ENCODE data around the gene ZNF609.

The ZNF609 gene

GRCh38 chr15:64515825-64516224, 55.4 kb downstream of the ZNF609 start:
- DNase-seq (ENCODE audit: insufficient read length, low spot score) (no peak), FAIRE-seq (no peak)
- TF ChIP-seq TAF1 (IDR thresholded peaks at IDR 0.05; ENCODE audit: low read depth, low read length) (no peak), SPI1 (IDR thresholded peaks at IDR 0.05; ENCODE audit: low read depth, low read length) (no peak), POLR2A (IDR thresholded peaks at IDR 0.05; ENCODE audit: low read depth, low read length) (no peak), POLR2AphosphoS5 (IDR thresholded peaks at IDR 0.05; ENCODE audit: low read depth, low read length) (no peak), PAX5 (IDR thresholded peaks at IDR 0.05; ENCODE audit: insufficient read depth, low read length, severe bottlenecking) (no peak), POU2F2 (IDR thresholded peaks at IDR 0.05; ENCODE audit: low read depth, low read length) (no peak)

GRCh38 chr15:64519897-64520296, 59.5 kb downstream of the ZNF609 start:
- no peak for TF ChIP-seq POU2F2 (IDR thresholded peaks at IDR 0.05; ENCODE audit: low read depth, low read length)
- FAIRE-seq = no peak
- DNase-seq (ENCODE audit: insufficient read length, low spot score) = no peak

GRCh38 chr15:64521201-64521600, 60.8 kb downstream of the ZNF609 start:
- FAIRE-seq (no peak), DNase-seq (ENCODE audit: insufficient read length, low spot score) (no peak)
- no peak for TF ChIP-seq POLR2A (IDR thresholded peaks at IDR 0.05; ENCODE audit: low read depth, low read length)
- TF ChIP-seq TAF1 (IDR thresholded peaks at IDR 0.05; ENCODE audit: low read depth, low read length) = no peak
- no peak for TF ChIP-seq SPI1 (IDR thresholded peaks at IDR 0.05; ENCODE audit: low read depth, low read length)
- no peak for TF ChIP-seq POLR2AphosphoS5 (IDR thresholded peaks at IDR 0.05; ENCODE audit: low read depth, low read length)

- DNase-seq (ENCODE audit: insufficient read length, low spot score) = no peak
- no peak for TF ChIP-seq POLR2A (IDR thresholded peaks at IDR 0.05; ENCODE audit: low read depth, low read length)
- TF ChIP-seq POLR2AphosphoS5 (IDR thresholded peaks at IDR 0.05; ENCODE audit: low read depth, low read length) = no peak
- no peak for TF ChIP-seq PAX5 (IDR thresholded peaks at IDR 0.05; ENCODE audit: insufficient read depth, low read length, severe bottlenecking)
- FAIRE-seq = no peak
These were observed 61.4 kb downstream of the ZNF609 start for GRCh38 chr15:64521726-64522164.

- no peak for FAIRE-seq
These were observed 61.9 kb downstream of the ZNF609 start for GRCh38 chr15:64522226-64522823.

GRCh38 chr15:64523240-64523639, 62.9 kb downstream of the ZNF609 start:
- FAIRE-seq = peak; percentile 38

More at GRCh38 chr15:64522226-64522823, 61.9 kb downstream of the ZNF609 start:
- TF ChIP-seq SPI1 (IDR thresholded peaks at IDR 0.05; ENCODE audit: low read depth, low read length) = no peak
- TF ChIP-seq POLR2A (IDR thresholded peaks at IDR 0.05; ENCODE audit: low read depth, low read length) = no peak
- no peak for TF ChIP-seq POU2F2 (IDR thresholded peaks at IDR 0.05; ENCODE audit: low read depth, low read length)
- no peak for TF ChIP-seq TAF1 (IDR thresholded peaks at IDR 0.05; ENCODE audit: low read depth, low read length)
- TF ChIP-seq PAX5 (IDR thresholded peaks at IDR 0.05; ENCODE audit: insufficient read depth, low read length, severe bottlenecking) = no peak
- TF ChIP-seq POLR2AphosphoS5 (IDR thresholded peaks at IDR 0.05; ENCODE audit: low read depth, low read length) = no peak
- DNase-seq (ENCODE audit: insufficient read length, low spot score) = no peak

GRCh38 chr15:64524778-64525177, 64.4 kb downstream of the ZNF609 start:
- FAIRE-seq = no peak
- no peak for DNase-seq (ENCODE audit: insufficient read length, low spot score)
- TF ChIP-seq SPI1 (IDR thresholded peaks at IDR 0.05; ENCODE audit: low read depth, low read length) = no peak

More at GRCh38 chr15:64523240-64523639, 62.9 kb downstream of the ZNF609 start:
- TF ChIP-seq PAX5 (IDR thresholded peaks at IDR 0.05; ENCODE audit: insufficient read depth, low read length, severe bottlenecking) (no peak), POLR2AphosphoS5 (IDR thresholded peaks at IDR 0.05; ENCODE audit: low read depth, low read length) (no peak), TAF1 (IDR thresholded peaks at IDR 0.05; ENCODE audit: low read depth, low read length) (no peak), SPI1 (IDR thresholded peaks at IDR 0.05; ENCODE audit: low read depth, low read length) (no peak), POLR2A (IDR thresholded peaks at IDR 0.05; ENCODE audit: low read depth, low read length) (no peak), POU2F2 (IDR thresholded peaks at IDR 0.05; ENCODE audit: low read depth, low read length) (no peak)
- no peak for DNase-seq (ENCODE audit: insufficient read length, low spot score)

- FAIRE-seq = no peak
- DNase-seq (ENCODE audit: insufficient read length, low spot score) = no peak
- TF ChIP-seq POLR2AphosphoS5 (IDR thresholded peaks at IDR 0.05; ENCODE audit: low read depth, low read length) (no peak), POLR2A (IDR thresholded peaks at IDR 0.05; ENCODE audit: low read depth, low read length) (no peak), TAF1 (IDR thresholded peaks at IDR 0.05; ENCODE audit: low read depth, low read length) (no peak), POU2F2 (IDR thresholded peaks at IDR 0.05; ENCODE audit: low read depth, low read length) (no peak), PAX5 (IDR thresholded peaks at IDR 0.05; ENCODE audit: insufficient read depth, low read length, severe bottlenecking) (no peak), SPI1 (IDR thresholded peaks at IDR 0.05; ENCODE audit: low read depth, low read length) (no peak)
These were observed 65.6 kb downstream of the ZNF609 start for GRCh38 chr15:64525828-64526530.

- DNase-seq (ENCODE audit: insufficient read length, low spot score) (no peak), FAIRE-seq (peak; percentile 31)
These were observed 67.0 kb downstream of the ZNF609 start for GRCh38 chr15:64527263-64527984.

GRCh38 chr15:64528871-64529270, 68.5 kb downstream of the ZNF609 start:
- no peak for TF ChIP-seq PAX5 (IDR thresholded peaks at IDR 0.05; ENCODE audit: insufficient read depth, low read length, severe bottlenecking)
- TF ChIP-seq POU2F2 (IDR thresholded peaks at IDR 0.05; ENCODE audit: low read depth, low read length) = no peak
- FAIRE-seq (no peak), DNase-seq (ENCODE audit: insufficient read length, low spot score) (no peak)

More at GRCh38 chr15:64527263-64527984, 67.0 kb downstream of the ZNF609 start:
- TF ChIP-seq POU2F2 (IDR thresholded peaks at IDR 0.05; ENCODE audit: low read depth, low read length) (no peak), SPI1 (IDR thresholded peaks at IDR 0.05; ENCODE audit: low read depth, low read length) (peak; percentile 17; the same call in 1 of the 2 replicates)
